ENCODE results near the gene CCNT1.
"Not testable (repeated sequence)": the region's sequence is repeated elsewhere in the genome, so short reads cannot be mapped to it uniquely, and the experiment has no call there.

Gene CCNT1

DNA sequence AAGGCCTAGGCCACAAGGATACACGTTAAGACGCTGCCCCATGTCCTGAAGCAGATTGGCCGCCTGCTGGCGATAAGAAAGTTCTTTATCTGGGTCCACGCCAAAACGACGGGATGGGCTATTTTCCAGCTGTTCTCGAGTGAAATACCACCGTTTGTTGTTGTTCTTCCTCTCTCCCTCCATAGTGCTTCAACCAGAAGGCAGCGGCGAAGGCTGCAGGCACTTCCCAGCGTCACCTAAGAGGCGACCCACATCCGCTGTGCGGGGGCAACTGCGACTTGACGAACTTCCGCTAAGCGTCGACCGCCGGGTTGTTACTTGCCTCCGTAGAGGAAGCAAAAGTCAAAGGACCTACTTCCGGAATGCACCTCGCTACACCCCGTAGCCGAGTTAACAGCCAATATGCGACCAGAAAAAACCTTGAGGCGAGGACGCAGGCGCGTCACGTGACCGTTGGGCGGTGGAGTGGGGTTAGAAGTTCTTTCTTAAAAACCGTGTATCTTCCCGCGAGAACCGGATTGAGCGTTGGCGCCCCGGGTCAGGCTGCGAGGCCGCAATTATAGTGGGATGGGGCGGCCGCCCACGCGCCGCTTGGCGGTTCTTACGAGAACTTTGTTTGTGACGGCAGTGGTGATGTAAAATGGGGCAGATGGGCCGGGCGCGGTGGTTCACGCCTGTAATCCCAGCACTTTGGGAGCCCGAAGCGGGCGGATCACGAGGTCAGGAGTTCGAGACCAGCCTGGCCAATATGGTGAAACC lies at the start of gene CCNT1:
Gene CCNT1, minus strand, starts transcription at position 215 of the 759 bp plus-strand sequence. Its CDS starts 32 bp downstream, at position 183.
- DNase-seq (ENCODE audit: low read depth) = peak; percentile 100

DNA sequence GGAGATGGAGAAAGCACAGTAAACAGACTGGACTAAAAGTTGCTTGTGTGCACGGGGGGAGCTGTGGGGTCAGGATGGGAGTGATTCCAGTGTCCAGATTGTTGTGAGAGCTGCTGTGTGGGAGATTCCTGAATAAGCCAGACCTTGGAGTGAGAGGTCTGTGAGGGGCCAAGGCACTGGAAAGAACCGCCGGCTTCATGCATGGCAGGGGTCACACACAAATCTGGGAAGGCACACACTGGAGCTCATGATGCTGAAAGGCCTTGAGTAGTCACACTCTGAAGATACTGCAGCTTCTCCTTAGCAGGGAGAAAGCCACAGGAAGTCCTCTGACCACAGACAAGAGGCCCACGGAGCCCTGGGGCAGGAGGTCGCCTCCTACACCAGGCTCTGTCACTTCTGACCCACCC lies 49.3 kb upstream of the CCNT1 start:
- peak; percentile 53 for DNase-seq (ENCODE audit: low read depth)

DNA sequence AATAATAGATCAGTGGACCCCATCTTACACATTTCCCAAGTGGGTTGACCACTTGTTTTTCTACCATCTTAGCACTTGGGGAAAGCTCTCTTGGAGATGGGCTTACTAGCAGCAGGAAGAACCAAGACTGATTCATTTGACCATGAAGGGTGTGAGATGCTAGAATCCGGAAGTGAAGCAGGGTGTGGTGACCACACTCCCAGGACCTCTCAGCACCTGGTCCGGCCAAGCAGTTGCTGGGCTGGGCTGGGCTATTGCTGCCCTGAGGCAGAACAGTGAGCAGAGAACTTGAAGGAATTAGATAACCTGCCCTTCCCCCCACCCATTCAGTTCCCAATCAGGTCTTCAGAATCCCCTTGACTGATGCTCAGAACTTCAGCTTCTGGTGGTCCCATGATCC lies 48.0 kb upstream of the CCNT1 start:
- DNase-seq (ENCODE audit: low read depth) = peak; percentile 37

GRCh38 chr12:48758737-48759136 lies 42.2 kb upstream of the CCNT1 start:
- no peak for DNase-seq (ENCODE audit: low read depth)

DNA sequence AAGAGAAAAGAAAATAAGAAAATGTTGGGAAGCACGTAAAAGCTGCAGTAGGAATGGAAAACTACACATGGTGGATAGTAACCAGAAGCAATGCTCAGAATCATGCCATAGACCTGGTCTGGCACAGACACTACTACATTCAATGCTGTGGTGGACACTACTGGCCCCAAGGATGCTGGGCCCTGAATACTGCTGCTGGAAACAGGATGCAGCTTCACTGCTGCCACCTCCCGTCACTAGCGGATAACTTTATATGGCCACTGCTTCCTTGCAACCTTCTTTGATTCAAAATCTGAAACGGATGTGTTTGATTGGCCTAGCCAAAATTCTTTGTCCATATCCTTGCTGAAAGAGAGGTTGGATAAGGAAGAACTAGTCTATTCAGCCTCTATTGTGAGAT lies 41.7 kb upstream of the CCNT1 start:
- peak; percentile 25 for DNase-seq (ENCODE audit: low read depth)

DNA sequence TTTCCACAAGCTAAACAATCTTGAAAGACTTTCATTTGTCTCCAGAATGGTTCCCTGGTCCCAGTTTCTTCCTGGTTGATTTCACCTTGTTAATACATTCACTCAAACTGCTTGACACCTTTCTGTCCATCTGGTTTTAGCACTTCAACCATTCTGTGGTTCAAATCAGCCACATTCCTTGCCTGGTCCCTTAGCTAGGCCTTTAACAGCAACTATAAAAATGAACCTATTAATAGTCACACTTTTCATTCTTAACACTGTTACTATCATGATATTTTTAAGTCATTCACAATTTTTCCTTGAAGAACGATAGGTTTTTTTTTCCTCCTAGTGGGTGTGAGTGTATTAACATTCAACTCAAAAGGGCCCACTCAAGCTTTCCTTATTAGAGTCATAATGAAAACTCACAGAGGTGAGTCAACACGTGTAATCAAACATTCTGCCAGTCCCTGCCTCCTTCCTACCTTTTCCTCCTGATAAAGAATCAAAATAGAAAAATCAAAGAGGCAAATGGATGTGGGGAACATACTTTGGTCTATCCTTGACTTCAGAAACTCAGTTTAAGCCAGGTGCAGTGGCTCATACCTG lies 34.4 kb upstream of the CCNT1 start:
- peak; percentile 54 for DNase-seq (ENCODE audit: low read depth)

DNA sequence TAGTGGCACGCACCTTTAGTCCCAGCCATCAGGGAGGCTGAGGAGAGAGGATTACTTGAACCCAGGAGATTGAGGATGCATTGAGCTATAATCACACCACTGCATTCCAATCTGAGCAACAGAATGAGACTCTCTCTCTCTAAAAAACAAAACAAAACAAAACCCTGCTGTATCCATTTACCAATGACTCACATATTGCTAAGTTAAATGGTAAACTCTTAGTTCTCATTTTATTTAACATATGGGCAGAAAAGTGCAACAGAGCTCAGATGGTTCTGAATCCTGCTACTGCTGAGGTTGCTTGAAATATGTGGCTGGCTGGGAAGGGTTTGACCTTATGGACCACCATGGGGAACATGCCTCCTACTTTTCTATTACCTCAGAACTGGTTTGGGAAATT lies 33.7 kb upstream of the CCNT1 start:
- peak; percentile 47 for DNase-seq (ENCODE audit: low read depth)

DNA sequence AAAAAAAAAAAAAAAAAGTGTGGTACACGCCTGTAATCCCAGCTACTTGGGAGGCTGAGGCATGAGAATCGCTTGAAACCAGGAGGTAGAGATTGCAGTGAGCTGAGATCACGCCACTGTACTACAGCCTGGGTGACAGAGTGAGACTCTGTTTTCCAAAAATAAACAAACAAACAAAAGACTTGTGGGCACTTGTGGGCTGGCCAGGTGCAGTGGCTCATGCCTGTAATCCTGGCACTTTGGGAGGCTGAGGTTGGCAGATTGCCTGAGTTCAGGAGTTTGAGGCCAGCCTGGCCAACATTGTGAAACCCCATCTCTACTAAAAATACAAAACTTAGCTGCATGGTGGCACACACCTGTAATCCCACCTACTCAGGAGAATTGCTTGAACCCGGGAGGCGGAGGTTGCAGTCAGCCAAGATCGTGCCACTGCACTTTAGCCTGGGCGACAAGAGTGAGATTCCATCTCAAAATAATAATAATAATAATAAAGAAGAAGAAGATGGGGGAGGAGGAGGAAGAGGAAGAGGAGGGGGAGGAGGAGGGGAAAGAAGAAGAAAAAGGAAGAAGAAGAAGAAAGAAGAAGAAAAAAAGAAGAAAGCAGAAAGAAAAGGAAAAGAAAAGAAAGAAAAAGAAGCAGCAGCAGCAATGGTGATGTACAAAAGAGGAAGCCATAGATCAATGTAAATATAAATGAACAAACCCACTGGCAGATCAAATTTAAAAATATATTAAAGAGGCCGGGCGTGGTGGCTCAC lies 27.9 kb upstream of the CCNT1 start:
- no peak for DNase-seq (ENCODE audit: low read depth)

GRCh38 chr12:48739618-48740269 lies 23.2 kb upstream of the CCNT1 start:
- no peak for DNase-seq (ENCODE audit: low read depth)

GRCh38 chr12:48736456-48736855 lies 19.9 kb upstream of the CCNT1 start:
- no peak for DNase-seq (ENCODE audit: low read depth)

DNA sequence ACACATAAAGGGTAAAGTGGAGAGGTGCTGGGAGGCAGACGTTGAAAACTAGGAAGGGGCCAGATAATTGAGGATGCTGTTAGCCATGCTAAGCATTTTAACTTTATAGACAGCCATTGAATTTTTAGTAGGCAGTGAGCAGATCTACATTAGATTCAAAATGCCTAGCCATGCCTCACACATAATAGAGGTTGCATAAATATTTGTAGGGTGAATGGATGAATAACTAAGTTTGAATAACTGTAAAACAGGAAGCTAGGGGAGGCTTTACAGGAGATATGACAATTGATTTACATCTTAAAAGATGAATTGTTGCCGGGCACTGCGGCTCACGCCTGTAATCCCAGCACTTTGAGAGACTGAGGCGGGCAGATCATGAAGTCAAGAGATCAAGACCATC lies 12.3 kb upstream of the CCNT1 start:
- peak; percentile 31 for DNase-seq (ENCODE audit: low read depth)

GRCh38 chr12:48720737-48721136 lies 4.2 kb upstream of the CCNT1 start:
- not testable (repeated sequence) for DNase-seq (ENCODE audit: low read depth)

DNA sequence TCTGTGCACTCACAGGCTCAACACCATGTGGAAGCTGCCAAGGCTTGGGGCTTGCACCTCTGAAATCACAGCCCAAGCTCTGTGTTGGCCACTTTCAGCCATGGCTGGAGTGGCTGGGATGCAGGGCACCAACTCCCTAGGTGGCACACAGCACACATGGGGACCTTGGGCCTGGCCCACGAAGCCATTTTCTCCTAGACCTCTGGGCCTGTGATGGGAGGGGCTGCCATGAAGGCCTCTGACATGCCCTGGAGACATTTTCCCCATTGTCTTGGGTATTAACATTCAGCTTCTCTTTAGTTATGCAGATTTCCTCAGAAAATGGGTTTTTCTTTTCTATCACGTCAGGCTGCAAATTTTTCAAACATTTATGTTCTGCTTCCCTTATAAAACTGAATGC lies 3.7 kb upstream of the CCNT1 start:
- DNase-seq (ENCODE audit: low read depth) = not testable (repeated sequence)

DNA sequence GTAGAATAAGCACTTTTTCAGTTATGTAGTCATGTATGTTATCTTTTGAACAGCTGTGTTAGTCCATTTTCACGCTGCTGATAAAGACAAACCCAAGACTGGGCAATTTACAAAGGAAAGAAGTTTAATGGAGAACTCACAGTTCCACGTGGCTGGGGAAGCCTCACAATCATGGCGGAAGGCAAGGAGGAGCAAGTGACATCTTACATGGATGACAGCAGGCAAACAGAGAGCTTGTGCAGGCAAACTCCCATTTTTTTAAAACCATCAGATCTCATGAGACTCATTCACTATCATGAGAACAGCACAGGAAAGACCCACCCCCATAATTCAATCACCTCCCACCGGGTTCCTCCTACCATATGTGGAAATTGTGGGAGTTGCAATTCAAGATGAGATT lies 2.5 kb upstream of the CCNT1 start:
- DNase-seq (ENCODE audit: low read depth) = not testable (repeated sequence)

- DNase-seq (ENCODE audit: low read depth) = peak; percentile 13
Observed at GRCh38 chr12:48717252-48717695, 767 bp upstream of the CCNT1 start.

DNA sequence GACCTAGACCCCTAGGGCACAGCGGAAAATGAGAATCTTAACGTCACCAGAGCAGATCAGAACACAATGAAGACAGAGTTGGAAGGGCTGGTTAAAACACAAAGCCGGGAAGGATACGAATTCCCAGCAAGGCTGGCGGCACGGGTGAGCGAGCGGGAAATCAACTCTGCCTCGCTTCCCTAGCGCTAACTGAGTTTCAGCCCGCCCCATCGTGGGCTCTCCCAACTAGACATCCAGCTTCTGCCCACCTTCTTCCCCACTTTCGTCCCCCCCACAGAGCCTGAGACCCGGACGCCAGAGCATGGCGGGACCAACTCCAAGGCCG lies 377 bp downstream of the CCNT1 start:
- no peak for DNase-seq (ENCODE audit: low read depth)

GRCh38 chr12:48712209-48712608 lies 4.3 kb downstream of the CCNT1 start:
- DNase-seq (ENCODE audit: low read depth) = no peak

DNA sequence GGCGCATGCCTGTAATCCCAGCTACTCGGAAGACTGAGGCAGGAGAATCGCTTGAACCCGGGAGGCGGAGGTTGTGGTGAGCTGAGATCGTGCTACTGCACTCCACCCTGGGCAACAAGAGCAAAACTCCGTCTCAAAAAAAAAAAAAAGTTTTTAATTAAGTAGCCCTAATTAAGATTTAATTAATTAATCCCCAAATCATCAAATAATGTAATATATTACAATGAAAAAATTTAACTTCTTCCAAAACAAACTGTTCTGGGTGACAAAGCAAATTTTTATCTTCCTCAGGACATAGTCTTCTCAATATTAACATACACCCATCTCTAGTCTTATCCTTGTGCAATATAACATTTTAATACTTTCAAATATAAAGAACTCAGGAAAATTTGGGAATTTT lies 17.7 kb downstream of the CCNT1 start:
- not testable (repeated sequence) for DNase-seq (ENCODE audit: low read depth)

DNA sequence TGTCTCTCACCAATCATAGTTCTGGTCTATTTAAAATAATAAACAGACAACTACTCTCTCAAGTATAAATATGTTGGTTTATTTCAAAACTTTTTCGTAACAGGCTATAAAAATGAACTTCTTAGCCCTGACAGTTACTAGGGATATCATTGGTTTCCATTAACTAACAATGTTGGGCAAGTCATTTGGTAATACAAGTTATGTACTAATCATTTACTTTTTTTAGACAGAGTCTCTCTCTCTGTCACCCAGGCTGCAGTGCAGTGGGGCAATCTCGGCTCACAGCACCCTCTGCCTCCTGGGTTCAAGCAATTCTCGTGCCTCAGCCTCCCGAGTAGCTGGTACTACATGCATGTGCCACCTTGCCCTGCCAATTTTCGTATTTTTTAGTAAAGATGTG lies 19.9 kb downstream of the CCNT1 start:
- DNase-seq (ENCODE audit: low read depth) = no peak

- DNase-seq (ENCODE audit: low read depth) = no peak
Observed at GRCh38 chr12:48695859-48696258, 20.6 kb downstream of the CCNT1 start.

GRCh38 chr12:48694038-48694437 lies 22.5 kb downstream of the CCNT1 start:
- no peak for DNase-seq (ENCODE audit: low read depth)

DNA sequence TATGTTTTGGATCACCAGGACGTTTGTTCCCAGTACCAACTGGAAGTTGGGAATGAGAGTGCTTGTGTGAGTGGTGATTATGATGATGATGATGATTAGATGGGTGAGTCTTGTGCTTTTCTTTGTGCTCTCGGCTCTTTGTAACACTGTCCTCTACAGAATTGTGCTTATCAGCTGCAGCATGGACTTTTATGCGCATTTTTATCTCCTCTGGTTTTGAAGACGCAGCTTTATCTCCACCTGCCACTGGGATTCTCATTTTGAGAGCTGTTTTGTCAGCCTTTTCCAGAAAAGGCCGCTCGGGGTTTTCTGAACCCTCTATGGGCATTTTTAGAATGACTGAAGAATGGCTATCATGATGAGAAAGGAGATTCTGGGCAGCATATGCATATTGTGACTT lies 22.9 kb downstream of the CCNT1 start:
- DNase-seq (ENCODE audit: low read depth) = no peak

All from ELR (cell line).